H1 (cell line): Measurements from ENCODE around the gene PLAAT1. TPM values are rescaled to one million over a fixed set of nuclear protein-coding genes. Genes with fewer than 3 reads are reported as not detected.

Experiments used
- CTCF ChIA-PET: fragments of 300-600 bp; sonication (Branson Sonifier 250); formaldehyde crosslinking; loops from one replicate; lab custom pipeline; 2021; ENCODE audit not compliant: partially characterized antibody; lab: Charles Lee
- POLR2A ChIA-PET: fragments of 300-600 bp; sonication (Branson Sonifier 250); formaldehyde crosslinking; loops from one replicate; lab custom pipeline; 2021; ENCODE audit warnings: inconsistent platforms; ENCODE audit not compliant: partially characterized antibody; lab: Charles Lee
- DNase-seq, 2 experiments: peaks; one replicate each; pipeline versions ENCODE4 v3.0.0 to v3.0.0-alpha.2; 2010 to 2022; ENCODE audit warnings: low spot score in 2 of 2, low read depth in 1 of 2, mixed read lengths in 1 of 2
- FAIRE-seq: peaks from 2 replicates; lab custom pipeline; 2011; peaks lifted over from hg19 to GRCh38; lab: Jason Lieb, UNC
- H2AFZ ChIP-seq: 2 replicates; pipeline ENCODE4 v1.8.1; 2012; ENCODE audit warnings: low read length, inconsistent platforms
- H2AK5ac ChIP-seq: 2 replicates; pipeline ENCODE4 v1.6.1; 2013; ENCODE audit warnings: low read depth, low read length
- H2BK120ac ChIP-seq: replicated peaks from 2 replicates; pipeline ENCODE3; 2013; ENCODE audit warnings: low read depth, low read length, inconsistent platforms
- H2BK12ac ChIP-seq: 2 replicates; pipeline ENCODE4 v1.6.1; 2013; ENCODE audit warnings: low read depth, low read length
- H2BK15ac ChIP-seq: 2 replicates; pipeline ENCODE4 v1.6.1; 2013; ENCODE audit warnings: low read length
- H2BK20ac ChIP-seq: 2 replicates; pipeline ENCODE4 v1.6.1; 2013; ENCODE audit warnings: low read length
- H2BK5ac ChIP-seq: 2 replicates; pipeline ENCODE4 v1.6.1; 2013; ENCODE audit warnings: low read depth, low read length
- H3K14ac ChIP-seq: 2 replicates; pipeline ENCODE4 v1.6.1; 2013; ENCODE audit warnings: inconsistent platforms; ENCODE audit not compliant: insufficient read length
- H3K18ac ChIP-seq: 2 replicates; pipeline ENCODE4 v1.6.1; 2013; ENCODE audit warnings: low read length; ENCODE audit errors: extremely low read depth
- H3K23ac ChIP-seq: 2 replicates; pipeline ENCODE4 v1.6.1; 2013; ENCODE audit warnings: inconsistent platforms; ENCODE audit not compliant: insufficient read length
- H3K23me2 ChIP-seq: 2 replicates; pipeline ENCODE4 v1.6.1; 2013; ENCODE audit warnings: low read depth, low read length
- H3K27ac ChIP-seq: 2 replicates; pipeline ENCODE4 v1.6.1; 2011; ENCODE audit warnings: low read depth, low read length, inconsistent platforms
- H3K27me3 ChIP-seq, 4 experiments: replicated peaks in 1 of 4; 1 replicate in 1 of 4; 2 replicates in 3 of 4; pipeline versions ENCODE4 v1.6.1 to v1.8.1; 2011 to 2013; ENCODE audit warnings: low read length in 3 of 4, mild to moderate bottlenecking in 3 of 4, inconsistent platforms in 2 of 4, mixed read lengths in 2 of 4, moderate library complexity in 1 of 4; ENCODE audit not compliant: control insufficient read depth in 3 of 4, insufficient read depth in 3 of 4; ENCODE audit errors: extremely low read depth in 1 of 4
- H3K36me3 ChIP-seq, 4 experiments: 2 replicates each; pipeline versions ENCODE4 v1.6.1 to v1.8.1; 2011 to 2013; ENCODE audit warnings: mild to moderate bottlenecking in 4 of 4, low read length in 3 of 4, moderate library complexity in 2 of 4, control low read depth in 1 of 4, inconsistent platforms in 1 of 4; ENCODE audit not compliant: insufficient read depth in 4 of 4, control insufficient read depth in 2 of 4
- H3K4ac ChIP-seq: replicated peaks from 2 replicates; pipeline ENCODE3; 2013; ENCODE audit warnings: low read length, low read depth, mixed read lengths, inconsistent platforms; ENCODE audit not compliant: insufficient read length
- H3K4me1 ChIP-seq, 4 experiments: replicated peaks in 1 of 4; 1 replicate in 1 of 4; 2 replicates in 3 of 4; pipeline versions ENCODE4 v1.6.1 to v1.8.1; 2011 to 2013; ENCODE audit warnings: low read length in 3 of 4, inconsistent platforms in 2 of 4, mixed read lengths in 1 of 4; ENCODE audit not compliant: insufficient read depth in 4 of 4, control insufficient read depth in 3 of 4
- H3K4me2 ChIP-seq, 2 experiments: 2 replicates each; pipeline versions ENCODE4 v1.6.1 to v1.8.1; 2011 to 2013; ENCODE audit warnings: low read depth in 2 of 2, low read length in 2 of 2, control low read depth in 1 of 2, inconsistent platforms in 1 of 2, mild to moderate bottlenecking in 1 of 2; ENCODE audit not compliant: insufficient read depth in 1 of 2
- H3K4me3 ChIP-seq, 4 experiments: fragments of 200-600, 300-600 bp in 1 of 4; sonication (generic), shearing (Covaris generic), sonication (Bioruptor Twin) in 1 of 4; 2 replicates each; pipeline versions ENCODE4 v1.5.1 to v1.8.1; 2011 to 2016; ENCODE audit warnings: low read length in 4 of 4, low read depth in 3 of 4, control low read depth in 2 of 4, inconsistent platforms in 2 of 4, mild to moderate bottlenecking in 2 of 4, mixed read lengths in 1 of 4, moderate library complexity in 1 of 4; ENCODE audit not compliant: insufficient read depth in 2 of 4; ENCODE audit errors: extremely low read depth in 1 of 4
- H3K56ac ChIP-seq: replicated peaks from 2 replicates; pipeline ENCODE3; 2013; ENCODE audit warnings: low read depth, mild to moderate bottlenecking, mixed read lengths, low read length, inconsistent platforms; ENCODE audit not compliant: insufficient read length
- H3K79me1 ChIP-seq: 2 replicates; pipeline ENCODE4 v1.6.1; 2013; ENCODE audit warnings: low read depth, low read length, control low read depth
- H3K79me2 ChIP-seq, 2 experiments: 2 replicates each; pipeline versions ENCODE4 v1.6.1 to v1.8.1; 2012 to 2013; ENCODE audit warnings: low read length in 2 of 2, mild to moderate bottlenecking in 2 of 2, inconsistent platforms in 1 of 2; ENCODE audit not compliant: insufficient read depth in 2 of 2, control insufficient read depth in 1 of 2
- H3K9ac ChIP-seq, 4 experiments: replicated peaks in 1 of 4; 1 replicate in 1 of 4; 2 replicates in 3 of 4; pipeline versions ENCODE4 v1.6.1 to v1.8.1; 2011 to 2013; ENCODE audit warnings: low read depth in 3 of 4, low read length in 3 of 4, control low read depth in 2 of 4, mild to moderate bottlenecking in 2 of 4, moderate library complexity in 2 of 4, inconsistent platforms in 1 of 4; ENCODE audit errors: extremely low read depth in 1 of 4
- H3K9me3 ChIP-seq, 2 experiments: 2 replicates each; pipeline versions ENCODE4 v1.6.1 to v1.8.1; 2012 to 2013; ENCODE audit warnings: mild to moderate bottlenecking in 2 of 2, moderate library complexity in 2 of 2, control low read depth in 1 of 2, inconsistent platforms in 1 of 2, low read depth in 1 of 2, low read length in 1 of 2, mixed read lengths in 1 of 2; ENCODE audit not compliant: insufficient read depth in 2 of 2
- H4K20me1 ChIP-seq, 2 experiments: replicated peaks in 1 of 2; 2 replicates each; pipeline versions ENCODE3 to v1.8.1; 2011 to 2013; ENCODE audit warnings: inconsistent platforms in 2 of 2, low read length in 2 of 2, mild to moderate bottlenecking in 1 of 2; ENCODE audit not compliant: insufficient read depth in 2 of 2, control insufficient read depth in 1 of 2
- H4K5ac ChIP-seq: 2 replicates; pipeline ENCODE4 v1.6.1; 2013; ENCODE audit warnings: low read length, low read depth, mixed read lengths, inconsistent platforms; ENCODE audit not compliant: insufficient read length
- H4K8ac ChIP-seq: 2 replicates; pipeline ENCODE4 v1.8.0; 2013; ENCODE audit warnings: mild to moderate bottlenecking, moderate library complexity, low read length, inconsistent platforms; ENCODE audit not compliant: insufficient read depth; ENCODE audit errors: extremely low read depth
- H4K91ac ChIP-seq: replicated peaks from 2 replicates; pipeline ENCODE3; 2013; ENCODE audit warnings: low read length, mixed read lengths, inconsistent platforms; ENCODE audit not compliant: insufficient read length
- CEBPB ChIP-seq: IDR thresholded peaks from 2 replicates; pipeline ENCODE4 v1.6.1; 2012; ENCODE audit warnings: low read depth, low read length
- EZH2 ChIP-seq: fragments of 200-600 bp; sonication (generic); IDR thresholded peaks from 2 replicates; pipeline ENCODE4 v1.7.1; 2012; ENCODE audit warnings: low read depth, mild to moderate bottlenecking, moderate library complexity, low read length, inconsistent platforms; ENCODE audit not compliant: severe bottlenecking
- FOSL1 ChIP-seq: IDR thresholded peaks from 2 replicates; pipeline ENCODE4 v1.6.1; 2011; ENCODE audit warnings: mild to moderate bottlenecking, low read depth, low read length, moderate library complexity; ENCODE audit not compliant: insufficient read depth
- HDAC6 ChIP-seq: IDR thresholded peaks from one replicate; pipeline ENCODE4 v1.7.1; 2012; ENCODE audit warnings: low read depth, mild to moderate bottlenecking, inconsistent platforms, low read length, moderate library complexity
- MAFK ChIP-seq: IDR thresholded peaks from 2 replicates; pipeline ENCODE4 v1.6.1; 2012; ENCODE audit warnings: low read depth, mild to moderate bottlenecking, improper control_type of control experiment, low read length
- POU5F1 ChIP-seq: IDR thresholded peaks from 2 replicates; pipeline ENCODE4 v1.6.1; 2011; ENCODE audit warnings: low read depth, mild to moderate bottlenecking, low read length, moderate library complexity
- RFX5 ChIP-seq: IDR thresholded peaks from 2 replicates; pipeline ENCODE4 v1.6.1; 2011; ENCODE audit warnings: low read depth, low read length, improper control_type of control experiment, borderline replicate concordance
- SAP30 ChIP-seq: fragments of 300-600 bp; sonication (generic); IDR thresholded peaks from 2 replicates; pipeline ENCODE4 v1.7.1; 2012; ENCODE audit warnings: low read length, moderate library complexity, mild to moderate bottlenecking, inconsistent platforms; ENCODE audit not compliant: insufficient read depth, insufficient replicate concordance
- SRF ChIP-seq: IDR thresholded peaks from 2 replicates; pipeline ENCODE4 v1.6.1; 2011; ENCODE audit warnings: mild to moderate bottlenecking, low read depth, low read length, moderate library complexity
- WGBS, 2 experiments: shearing (Covaris generic) in 1 of 2; methylation state at CpG; one replicate each; pipeline versions ENCODE4 v1.1.6 to v1.1.7; 2013 to 2015; ENCODE audit warnings: low lambda C conversion rate in 2 of 2, mixed read lengths in 2 of 2, inconsistent platforms in 1 of 2, low coverage in 1 of 2, missing lambda C conversion rate in 1 of 2; ENCODE audit not compliant: insufficient replicate concordance in 2 of 2, insufficient coverage in 1 of 2, insufficient read length in 1 of 2; ENCODE audit errors: extremely low coverage in 1 of 2, missing lambda C conversion rate in 1 of 2; 5-methylcytosine and 5-hydroxymethylcytosine counted together
- polyA plus RNA-seq, 7 experiments: library from polyadenylated mRNA; depleted of rRNA in 3 of 7; stranded (reverse) in 5 of 7; unstranded in 2 of 7; fragments of >200 nt in 5 of 7; fragments of 200-250 nt in 2 of 7; gene quantifications; 1 replicate in 5 of 7; 2 replicates in 1 of 7; 4 replicates in 1 of 7; pipeline versions ENCODE4 v1.2.1 to v1.2.3, GENCODE V29; 2011 to 2013; ENCODE audit warnings: missing spikeins in 2 of 7, mixed read lengths in 2 of 7
- total RNA-seq: library from RNA; stranded (reverse); fragmentation: NEBNext Ultra II Directional; extraction: Animal tissue kit (Norgen Biotek cat#: 25700); gene quantifications from 2 replicates; pipeline ENCODE4 v1.2.1, GENCODE V29; 2021
- TF ChIP-seq, protein P1 (sequence below): IDR thresholded peaks from 2 replicates; pipeline ENCODE4 v1.6.1; 2011; ENCODE audit warnings: low read length, improper control_type of control experiment

Gene PLAAT1
- total and polyA plus RNA-seq, 2 of the 8 experiments (the other 6 are each of a cell fraction or from before 2014, with no cell fraction given), result 4.5 to 6.0 TPM

DNA sequence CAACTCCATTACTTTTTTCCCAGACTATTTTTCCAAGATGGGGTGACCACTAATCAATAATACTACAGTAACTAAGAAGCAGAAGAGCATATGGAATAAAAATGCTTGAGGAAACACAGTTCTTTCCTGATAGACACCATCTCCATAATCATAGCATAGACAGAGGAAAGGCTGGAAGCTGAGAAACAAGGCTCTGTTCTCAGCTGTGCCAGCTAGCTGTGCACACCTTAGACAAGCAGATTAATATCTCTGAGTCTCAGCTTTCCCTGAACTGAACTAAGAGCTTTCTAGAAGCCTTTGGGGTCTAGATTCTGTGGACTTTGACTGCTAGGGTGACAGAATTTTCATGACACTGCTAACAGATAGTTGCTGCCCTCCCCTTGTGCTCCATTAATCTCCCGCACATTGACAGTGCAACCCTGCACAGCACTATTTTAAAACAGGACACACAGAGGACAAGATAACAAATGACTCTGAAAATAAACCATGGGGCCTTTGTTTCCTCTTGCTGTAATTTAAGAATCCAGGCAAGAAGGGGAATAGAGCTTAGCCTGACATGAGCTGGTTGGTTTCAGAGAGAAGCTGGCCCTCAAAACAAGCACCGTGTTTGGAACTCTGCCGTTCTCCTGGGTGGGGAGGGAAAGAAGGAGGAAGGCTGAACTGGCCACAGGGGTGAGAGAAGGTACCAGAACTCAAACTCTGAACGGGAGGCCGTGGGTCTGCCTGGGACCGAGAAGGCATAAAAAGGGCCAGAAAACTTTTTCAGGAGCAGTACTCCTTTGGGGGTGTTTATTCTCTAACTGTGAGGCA, 70.1 kb downstream of the PLAAT1 start:
- no peaks in the 10 kb centered on the region for H3K23me2 ChIP-seq
- no peak overlapping the region for H2BK12ac ChIP-seq
- H4K20me1 ChIP-seq, result no peaks in the 10 kb centered on the region
- H2AK5ac ChIP-seq, result no peak overlapping the region
- H2BK20ac ChIP-seq, result no peak overlapping the region
- H3K9ac ChIP-seq, result no peak overlapping the region
- no peaks in the 10 kb centered on the region for H3K9me3 ChIP-seq
- ChIA-PET CTCF (interaction anchor here (0.6 kb wide), 2 partner anchors 16 to 97 kb away, joined by 3 read pairs; no protein-coding TSS in a partner anchor), POLR2A (no interaction called here)
- H3K18ac ChIP-seq, result no peak overlapping the region
- H4K91ac ChIP-seq, result no peak overlapping the region
- no peak overlapping the region for H3K23ac ChIP-seq
- H3K79me2 ChIP-seq, result no peaks in the 10 kb centered on the region
- H2BK120ac ChIP-seq, result no peak overlapping the region
- no peak overlapping the region for H2BK15ac ChIP-seq
- no peak overlapping the region for H3K27ac ChIP-seq
- no peaks in the 10 kb centered on the region for H3K36me3 ChIP-seq
- 92% methylated on average over 6 of the region's 6 CpGs; no CpG with 5 or more reads in 1 of the 2 experiments for WGBS, 2 experiments
- no peak overlapping the region for H3K14ac ChIP-seq
- H4K8ac ChIP-seq, result no peak overlapping the region
- H2BK5ac ChIP-seq, result no peak overlapping the region
- H3K79me1 ChIP-seq, result no peaks in the 10 kb centered on the region
- H3K27me3 ChIP-seq, result no peaks in the 10 kb centered on the region
- H3K4me2 ChIP-seq, result no peak overlapping the region
- peaks cover 0 to 8% (median 3%) of the 10 kb centered on the region in 4 experiments; a peak in 4 of 7 replicates for H3K4me1 ChIP-seq
- no peak overlapping the region for H3K4ac ChIP-seq
- no peak for DNase-seq
- H4K5ac ChIP-seq, result no peak overlapping the region
- H2AFZ ChIP-seq, result peak overlapping the region; percentile 14; the same call in 1 of the 2 replicates
- H3K56ac ChIP-seq, result no peak overlapping the region
- TF ChIP-seq MAFK (no peak), SAP30 (no peak), CEBPB (no peak), POU5F1 (no peak), FOSL1 (no peak), SRF (no peak), EZH2 (no peak), RFX5 (no peak), HDAC6 (no peak)
- TF ChIP-seq, protein P1, sequence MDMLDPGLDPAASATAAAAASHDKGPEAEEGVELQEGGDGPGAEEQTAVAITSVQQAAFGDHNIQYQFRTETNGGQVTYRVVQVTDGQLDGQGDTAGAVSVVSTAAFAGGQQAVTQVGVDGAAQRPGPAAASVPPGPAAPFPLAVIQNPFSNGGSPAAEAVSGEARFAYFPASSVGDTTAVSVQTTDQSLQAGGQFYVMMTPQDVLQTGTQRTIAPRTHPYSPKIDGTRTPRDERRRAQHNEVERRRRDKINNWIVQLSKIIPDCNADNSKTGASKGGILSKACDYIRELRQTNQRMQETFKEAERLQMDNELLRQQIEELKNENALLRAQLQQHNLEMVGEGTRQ, result no peak
- FAIRE-seq, result no peak
- H3K4me3 ChIP-seq, result no peak overlapping the region
